GM21515 (cell line): ENCODE data around the gene STUB1.
"Not testable (repeated sequence)": the region's sequence is repeated elsewhere in the genome, so short reads cannot be mapped to it uniquely, and the experiment has no call there.

ENCODE experiments used
- ATAC-seq: cut with Tn5 transposase; IDR thresholded peaks from one replicate; pipeline ENCODE4 v1.9.1; 2021; ENCODE audit not compliant: unreplicated experiment

STUB1 gene

GRCh38 chr16:678209-678857, 1.9 kb upstream of the STUB1 start:
- ATAC-seq: no peak

GRCh38 chr16:678858-679813, 1.1 kb upstream of the STUB1 start:
- no peak for ATAC-seq

- no peak for ATAC-seq
These were observed 375 bp downstream of the STUB1 start for GRCh38 chr16:680625-680945.

- ATAC-seq: no peak
These were observed 946 bp downstream of the STUB1 start for GRCh38 chr16:680967-681745.

- ATAC-seq: no peak
These were observed 1.7 kb downstream of the STUB1 start for GRCh38 chr16:681746-682427.

GRCh38 chr16:682493-683395, 2.5 kb downstream of the STUB1 start:
- ATAC-seq: no peak

GRCh38 chr16:683396-684070, 3.3 kb downstream of the STUB1 start:
- no peak for ATAC-seq

- peak; percentile 46 for ATAC-seq
These were observed 4.0 kb downstream of the STUB1 start, which contains the start of gene JMJD8 for GRCh38 chr16:684071-684794. Gene JMJD8, minus strand, starts transcription at chr16:684334. Its CDS starts 15 bp downstream, at chr16:684319.

GRCh38 chr16:684961-685696, 4.9 kb downstream of the STUB1 start:
- ATAC-seq: no peak

- no peak for ATAC-seq
These were observed 5.8 kb downstream of the STUB1 start for GRCh38 chr16:685967-686366.

- no peak for ATAC-seq
These were observed 6.5 kb downstream of the STUB1 start for GRCh38 chr16:686459-687260.

GRCh38 chr16:687499-687898, 7.3 kb downstream of the STUB1 start:
- no peak for ATAC-seq

GRCh38 chr16:689175-689897, 9.1 kb downstream of the STUB1 start:
- ATAC-seq: no peak

GRCh38 chr16:691242-691641, 11.0 kb downstream of the STUB1 start:
- ATAC-seq: not testable (repeated sequence)

GRCh38 chr16:692356-693108, 12.3 kb downstream of the STUB1 start:
- ATAC-seq: no peak

- ATAC-seq: no peak
These were observed 13.2 kb downstream of the STUB1 start for GRCh38 chr16:693364-693763.
